ENCODE data around the gene STMN3. TPM values are rescaled to one million over a fixed set of nuclear protein-coding genes. Genes with fewer than 3 reads are reported as not detected.
"Not testable (repeated sequence)": the region's sequence is repeated elsewhere in the genome, so short reads cannot be mapped to it uniquely, and the experiment has no call there.

The STMN3 gene
- total RNA-seq, 1 donor from 2014 or later: 112 TPM

DNA sequence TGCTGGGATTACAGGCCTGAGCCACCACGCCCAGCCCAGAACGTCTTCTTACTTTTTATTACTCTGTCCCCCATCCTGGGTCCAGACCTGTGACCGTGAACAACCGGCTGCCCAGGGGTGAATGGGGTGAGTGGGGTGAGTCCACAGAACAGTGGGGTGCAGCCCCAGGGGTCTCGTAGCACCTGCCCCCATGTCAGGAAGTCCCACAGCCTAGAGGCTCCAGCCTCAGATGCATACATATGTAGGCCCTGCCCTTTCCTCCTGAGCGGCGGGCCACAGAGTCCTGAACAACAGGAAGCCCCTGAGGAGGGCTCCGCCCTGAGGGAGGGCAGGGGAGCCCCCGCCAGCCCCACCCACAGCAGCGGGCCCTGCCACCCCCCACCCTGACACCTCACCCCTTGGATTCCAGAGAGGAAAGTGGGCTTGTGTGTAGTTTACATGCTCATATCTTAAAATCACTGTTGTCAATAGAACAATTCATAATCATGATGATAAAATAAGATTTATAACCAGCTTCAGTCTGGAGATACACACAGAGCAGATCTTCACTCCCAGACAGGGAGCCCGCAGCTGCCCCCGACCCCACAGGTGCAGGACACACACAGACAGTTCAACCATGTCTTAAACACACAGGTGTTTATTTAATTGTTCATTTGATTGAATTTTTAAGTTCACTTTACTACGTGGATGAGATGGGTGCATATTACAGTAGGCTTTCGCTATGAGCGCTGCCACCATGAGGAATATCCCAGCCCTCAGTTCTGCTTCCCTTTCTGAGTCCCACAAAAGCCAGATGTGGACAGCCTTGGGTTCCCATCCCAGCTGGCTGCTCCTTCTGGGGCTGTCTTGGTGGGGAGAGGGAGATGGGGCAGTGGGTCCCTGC lies 13.9 kb downstream of the STMN3 start:
- no peak overlapping the region for H3K4me3 ChIP-seq (ENCODE audit: low read depth, low read length)
- DNase-seq (ENCODE audit: low read depth): no peak
- TF ChIP-seq CTCF (conservative IDR thresholded peaks at IDR 0.05; ENCODE audit: low read depth, low read length): no peak

DNA sequence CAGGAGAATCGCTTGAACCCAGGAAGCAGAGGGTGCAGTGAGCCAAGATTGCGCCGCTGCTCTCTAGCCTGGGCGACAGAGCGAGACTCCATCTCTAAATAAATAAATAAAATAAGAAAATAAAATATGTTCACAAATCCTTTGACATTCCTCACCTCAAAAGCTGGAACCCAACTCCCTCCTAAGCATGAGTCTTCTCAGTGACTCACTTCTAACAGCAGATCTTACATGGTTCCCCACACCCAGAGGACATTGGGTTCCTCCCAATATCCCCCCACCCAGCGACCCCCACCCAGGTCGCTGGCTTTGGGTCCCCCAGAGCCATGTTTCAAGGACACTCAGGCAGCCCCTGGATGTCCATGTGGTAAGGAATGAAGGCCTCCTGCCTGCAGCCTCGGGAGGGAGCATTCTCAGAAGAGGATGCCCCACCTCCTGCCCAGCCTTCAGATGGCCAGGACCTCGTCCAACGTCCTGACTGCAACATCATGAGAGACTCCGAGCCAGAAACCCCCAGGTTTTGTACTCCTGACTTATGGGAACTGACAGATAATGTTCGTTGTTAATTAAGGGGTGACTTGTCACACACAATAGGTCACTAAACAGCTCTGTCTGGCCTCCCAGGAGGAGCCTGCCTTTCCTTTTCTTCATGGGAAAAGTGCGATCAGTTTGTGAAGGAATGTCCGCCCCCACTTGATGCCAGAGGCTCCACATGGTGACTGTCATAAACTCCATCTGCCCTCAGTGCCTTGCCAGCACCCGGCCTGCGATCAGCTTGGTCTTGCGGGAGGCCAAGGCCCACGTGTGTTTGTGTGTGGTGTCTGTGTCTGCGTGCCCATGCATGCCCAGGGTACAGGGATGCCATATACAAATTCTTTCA lies 16.2 kb downstream of the STMN3 start:
- H3K4me3 ChIP-seq (ENCODE audit: low read depth, low read length): no peak overlapping the region
- DNase-seq (ENCODE audit: low read depth): no peak
- no peak for TF ChIP-seq CTCF (conservative IDR thresholded peaks at IDR 0.05; ENCODE audit: low read depth, low read length)

DNA sequence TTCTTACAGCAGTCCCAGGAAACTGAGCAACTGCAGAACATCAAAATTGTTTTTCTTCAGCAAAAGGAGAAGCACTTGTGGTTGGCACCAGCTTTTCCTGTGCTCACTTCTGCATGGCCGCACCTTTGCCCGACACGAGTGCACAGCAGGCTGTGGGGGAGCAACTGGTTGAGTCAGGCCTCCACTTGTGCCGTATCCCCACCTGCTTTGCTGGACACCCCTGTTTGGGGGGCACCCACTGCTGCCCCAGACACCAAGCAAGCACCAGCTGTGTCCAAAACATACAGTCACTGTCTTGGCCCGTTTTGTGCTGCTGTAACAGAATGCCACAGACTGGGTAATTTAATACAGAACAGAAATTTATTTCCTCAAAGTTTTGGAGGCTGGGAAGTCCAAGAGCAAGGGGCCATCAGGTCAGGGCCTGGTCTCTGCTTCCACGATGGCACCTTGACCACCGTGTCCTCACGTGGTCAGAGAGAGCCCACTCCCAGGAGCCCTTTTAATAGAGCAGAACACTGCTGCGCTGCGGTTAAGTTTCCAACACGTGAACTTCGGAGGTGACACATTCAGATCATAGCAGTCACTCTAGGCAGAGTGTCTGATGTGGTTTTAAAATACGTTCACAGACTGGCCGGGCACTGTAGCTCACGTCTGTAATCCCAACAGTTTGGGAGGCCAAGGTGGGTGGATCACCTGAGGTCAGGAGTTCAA lies 17.6 kb downstream of the STMN3 start:
- DNase-seq (ENCODE audit: low read depth): no peak
- H3K4me3 ChIP-seq (ENCODE audit: low read depth, low read length): no peak overlapping the region
- no peak for TF ChIP-seq CTCF (conservative IDR thresholded peaks at IDR 0.05; ENCODE audit: low read depth, low read length)

DNA sequence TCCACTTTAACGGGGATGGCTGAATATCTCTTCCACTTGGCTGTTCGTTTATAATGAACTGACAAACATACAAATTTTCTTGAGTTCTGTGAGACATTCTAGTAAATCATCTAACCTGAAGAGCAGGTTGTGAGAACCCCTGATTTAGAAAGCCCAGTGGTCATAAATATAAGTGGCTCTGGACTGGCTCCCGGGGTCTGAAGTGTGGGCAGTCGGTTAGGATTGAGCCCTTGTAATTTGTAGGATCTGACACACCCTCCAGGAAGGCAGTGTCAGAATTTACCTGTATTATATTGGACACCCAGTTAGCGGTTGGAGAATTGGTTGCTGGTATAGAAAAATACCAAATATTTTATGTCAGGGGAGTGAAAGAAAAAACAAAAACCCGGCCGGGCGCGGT lies 19.5 kb downstream of the STMN3 start:
- H3K4me3 ChIP-seq (ENCODE audit: low read depth, low read length): no peak overlapping the region
- no peak for TF ChIP-seq CTCF (conservative IDR thresholded peaks at IDR 0.05; ENCODE audit: low read depth, low read length)
- DNase-seq (ENCODE audit: low read depth): no peak

DNA sequence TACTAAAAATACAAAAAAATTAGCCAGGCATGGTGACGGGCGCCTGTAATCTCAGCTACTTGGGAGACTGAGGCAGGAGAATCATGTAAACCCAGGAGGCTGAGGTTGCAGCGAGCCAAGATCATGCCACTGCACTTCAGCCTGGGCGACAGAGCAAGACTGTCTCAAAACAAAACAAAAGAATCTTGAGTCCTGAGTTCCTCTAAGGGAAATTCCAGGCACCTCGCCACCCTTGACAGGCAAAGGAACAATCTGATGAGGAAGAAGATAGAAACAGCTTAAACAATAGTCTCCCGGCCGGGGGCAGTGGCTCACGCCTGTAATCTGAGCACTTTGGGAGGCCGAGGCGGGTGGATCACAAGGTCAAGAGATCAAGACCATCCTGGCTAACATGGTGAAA lies 21.8 kb downstream of the STMN3 start:
- not testable (repeated sequence) for H3K4me3 ChIP-seq (ENCODE audit: low read depth, low read length); DNase-seq (ENCODE audit: low read depth)

GRCh38 chr20:63630956-63631355 lies 22.3 kb downstream of the STMN3 start:
- not testable (repeated sequence) for DNase-seq (ENCODE audit: low read depth); H3K4me3 ChIP-seq (ENCODE audit: low read depth, low read length)

DNA sequence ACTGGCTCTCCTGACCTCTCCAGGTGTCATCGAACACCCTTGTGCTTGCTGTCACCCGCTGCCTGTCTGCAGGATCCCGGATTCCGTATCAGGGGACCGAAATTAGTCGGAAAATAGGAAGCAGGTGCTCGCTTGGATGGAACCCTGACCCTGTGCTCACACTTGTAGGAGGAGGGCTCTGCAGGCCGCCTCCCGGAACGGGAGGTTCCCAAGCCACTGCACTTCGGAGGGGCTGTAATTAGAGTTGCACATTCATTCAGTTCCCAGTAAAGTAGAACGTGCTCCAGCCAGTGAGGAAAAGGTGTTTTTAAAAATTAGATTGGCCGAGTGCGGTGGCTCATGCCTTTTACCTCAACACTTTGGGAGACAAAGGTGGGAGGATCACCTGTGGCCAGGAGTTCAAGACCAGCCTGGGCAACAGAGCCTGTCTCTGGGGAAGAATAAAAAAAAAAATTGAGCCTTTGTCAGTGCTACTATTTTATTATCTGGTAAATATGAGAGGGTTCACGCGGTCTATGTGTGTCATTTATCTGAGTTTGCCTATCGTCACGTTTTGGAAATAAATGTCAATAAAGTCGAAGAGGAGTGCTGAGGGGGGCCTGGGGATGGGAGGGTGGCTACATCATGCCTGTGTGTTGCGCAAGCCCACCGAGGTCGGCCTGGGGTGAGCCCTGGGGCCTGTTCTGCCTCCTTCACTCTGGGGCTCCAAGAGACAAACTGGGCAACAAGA lies 24.8 kb downstream of the STMN3 start:
- DNase-seq (ENCODE audit: low read depth): no peak
- H3K4me3 ChIP-seq (ENCODE audit: low read depth, low read length): peak overlapping the region; percentile 94
- TF ChIP-seq CTCF (conservative IDR thresholded peaks at IDR 0.05; ENCODE audit: low read depth, low read length): no peak
